NCI-H345 treated with DMSO at 0.1 percent for 48 hours (cell line): ENCODE measurements around the gene THADA.
"Not testable (repeated sequence)": the region's sequence is repeated elsewhere in the genome, so short reads cannot be mapped to it uniquely, and the experiment has no call there.

Experiments used
- DNase-seq: peaks from one replicate; lab custom pipeline; 2025; ENCODE audit not compliant: unreplicated experiment; lab: John Stamatoyannopoulos, UW

Gene THADA

GRCh38 chr2:43284347-43284746 lies 311.5 kb downstream of the THADA start:
- not testable (repeated sequence) for DNase-seq

GRCh38 chr2:43280994-43281393 lies 314.8 kb downstream of the THADA start:
- no peak for DNase-seq

- no peak for DNase-seq
Observed at GRCh38 chr2:43279317-43279840, 316.5 kb downstream of the THADA start.

GRCh38 chr2:43278564-43279220 lies 317.1 kb downstream of the THADA start:
- DNase-seq = no peak

DNA sequence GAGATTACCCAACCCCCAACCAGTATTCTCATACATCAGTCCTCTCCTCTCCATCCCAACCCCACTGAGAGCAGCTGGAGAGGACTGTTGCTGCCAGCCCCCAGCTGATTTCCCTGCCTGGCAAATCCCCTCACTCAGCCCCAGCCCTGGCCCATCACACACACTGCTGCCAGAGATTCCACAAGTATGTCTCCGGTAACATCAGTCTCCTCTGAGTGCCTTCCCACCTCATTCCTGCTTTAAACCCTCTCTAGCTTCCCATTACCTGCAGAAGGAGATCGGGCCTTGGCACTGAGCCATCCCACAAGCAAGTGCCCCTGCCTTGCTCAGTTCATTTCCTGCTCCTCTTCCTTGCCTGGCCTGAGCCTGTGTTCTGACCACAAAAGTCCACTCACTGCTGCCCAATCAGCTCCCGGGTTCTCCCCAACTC lies 318.9 kb downstream of the THADA start:
- DNase-seq = no peak

DNA sequence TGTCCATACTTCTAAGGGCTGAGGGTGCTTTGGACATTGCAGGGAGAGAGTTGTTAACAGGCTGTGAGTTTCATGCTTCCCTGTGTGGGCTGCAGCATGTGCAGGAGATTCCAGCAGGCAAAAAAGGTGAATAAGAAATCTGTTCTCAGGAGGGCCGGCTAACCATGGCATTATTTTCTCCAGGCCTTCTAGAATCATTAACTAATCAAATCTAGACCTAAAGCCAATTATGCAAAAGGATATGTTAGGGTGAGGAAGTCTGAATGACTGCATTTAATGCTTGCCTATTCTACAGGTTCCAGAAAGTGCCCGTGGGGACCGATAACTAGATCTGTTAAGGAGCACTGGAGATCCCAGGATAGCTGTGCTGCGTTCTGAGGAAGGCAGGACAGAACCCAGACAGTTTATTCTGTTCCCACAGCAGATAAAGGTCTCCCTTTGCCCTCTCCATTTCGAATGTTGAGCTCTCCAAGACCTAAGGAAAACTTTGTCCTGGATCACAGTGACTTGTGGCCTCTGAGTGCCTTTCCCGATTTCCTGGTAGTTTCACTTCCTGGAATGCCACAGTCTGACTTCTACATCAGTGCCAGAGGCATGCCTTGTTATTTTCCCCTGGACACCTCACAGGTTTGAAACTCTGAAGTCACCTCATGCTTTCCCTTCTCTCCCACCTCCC lies 319.4 kb downstream of the THADA start:
- no peak for DNase-seq

DNA sequence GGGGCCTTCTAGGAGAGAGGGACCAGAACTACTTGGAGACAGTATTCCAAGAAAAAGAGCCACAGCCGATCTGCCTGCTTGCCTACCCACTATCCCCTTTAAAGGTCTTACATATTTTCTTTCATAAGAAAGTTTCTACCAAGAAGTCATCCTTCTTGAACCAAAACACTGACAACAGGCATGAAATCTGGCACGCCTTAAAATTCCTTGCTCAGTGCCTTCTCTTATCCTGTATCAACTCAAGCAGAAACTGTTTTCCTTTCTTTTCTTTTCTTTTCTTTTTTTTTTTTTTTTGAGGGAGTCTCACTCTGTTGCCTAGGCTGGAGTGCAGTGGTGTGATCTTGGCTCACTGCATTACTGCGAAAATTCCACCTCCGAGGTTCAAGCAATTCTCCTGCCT lies 321.1 kb downstream of the THADA start:
- DNase-seq = no peak

DNA sequence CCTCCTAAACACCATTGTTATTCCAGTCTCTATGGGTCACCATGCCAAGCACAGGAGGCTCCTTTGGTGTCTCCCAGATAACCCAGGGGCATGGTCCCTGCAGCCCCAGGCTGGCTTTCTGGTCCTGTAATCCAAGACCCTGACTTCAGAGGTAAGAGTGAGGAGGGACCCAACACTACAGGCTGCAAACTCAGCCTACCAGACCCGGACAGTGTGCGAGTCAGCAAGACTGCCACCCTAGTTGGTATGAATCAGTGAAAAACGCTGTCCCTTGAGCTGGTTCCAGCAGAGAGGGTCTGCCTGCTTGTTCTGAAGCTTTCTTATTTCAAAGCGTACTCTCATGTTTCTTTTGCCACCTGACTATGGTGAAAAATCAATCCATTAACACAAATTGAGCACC lies 321.8 kb downstream of the THADA start:
- DNase-seq = no peak

DNA sequence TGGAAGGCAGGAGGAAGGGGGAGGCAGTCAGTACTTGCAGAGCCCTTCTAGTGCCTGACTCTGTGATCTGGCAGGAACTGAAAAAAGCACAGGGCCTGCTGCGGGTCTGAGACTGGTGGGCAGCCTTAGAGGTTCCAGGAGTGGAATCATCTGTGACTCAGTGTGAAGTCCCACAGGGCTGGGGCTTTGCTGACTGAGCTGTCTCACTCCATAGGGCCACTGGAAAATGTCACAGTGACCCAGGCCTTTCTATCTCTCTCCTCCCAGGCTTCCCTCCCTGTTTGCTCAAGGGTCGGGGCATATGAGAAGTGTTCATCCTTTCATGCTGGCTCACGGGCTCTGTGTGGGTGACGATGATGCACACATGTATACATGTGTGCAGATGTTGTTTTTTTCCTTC lies 322.3 kb downstream of the THADA start:
- no peak for DNase-seq

DNA sequence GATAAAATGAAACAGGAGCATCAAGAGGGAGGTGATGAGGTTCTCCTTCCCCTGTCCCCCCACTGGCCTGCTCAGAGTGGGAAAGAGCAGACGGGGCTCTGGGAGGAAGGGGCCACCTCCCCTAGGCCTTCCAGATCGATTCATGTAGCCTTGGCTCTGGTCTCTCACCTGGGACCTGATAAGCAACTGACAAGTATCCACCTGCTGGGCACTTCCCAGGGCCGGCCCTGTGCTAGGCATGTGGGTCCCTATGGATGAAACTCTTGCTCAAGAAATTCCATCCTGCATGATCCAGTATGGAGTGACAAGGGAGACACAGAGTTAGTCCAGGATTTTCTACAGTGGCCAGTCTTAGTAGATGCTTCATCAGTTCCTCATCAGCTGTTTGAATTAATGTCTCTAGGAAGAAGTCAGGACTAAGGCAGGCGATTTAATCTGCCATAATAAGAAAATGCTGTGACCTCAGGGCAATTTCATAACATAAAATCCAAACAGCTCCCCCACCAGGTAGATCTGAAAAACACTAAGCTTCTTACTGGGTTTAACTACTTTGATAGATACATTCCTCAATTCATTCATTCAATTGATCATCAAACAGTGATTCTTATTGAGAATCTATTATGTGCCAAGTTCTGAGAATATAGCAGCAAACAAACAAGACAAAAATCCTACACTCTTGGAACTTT lies 324.8 kb downstream of the THADA start:
- DNase-seq = no peak

DNA sequence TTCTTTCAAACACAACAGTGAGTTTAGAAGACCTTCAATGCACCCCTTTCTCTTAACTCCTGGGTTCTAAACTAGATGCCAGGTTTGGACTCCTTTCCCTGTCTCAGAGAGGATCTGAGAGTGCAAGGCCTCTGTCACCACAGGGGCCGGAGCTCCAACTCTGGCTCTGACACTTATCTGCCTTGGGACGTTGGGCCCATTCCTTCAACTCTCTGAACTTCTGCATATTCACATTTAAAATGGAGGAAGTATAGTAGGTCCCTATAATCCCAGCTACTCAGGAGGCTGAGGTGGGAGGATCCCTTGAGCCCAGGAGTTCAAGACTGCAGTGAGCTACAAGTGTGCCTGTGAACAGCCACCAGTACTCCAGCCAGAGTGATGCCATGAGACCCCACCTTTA lies 325.4 kb downstream of the THADA start:
- no peak for DNase-seq

DNA sequence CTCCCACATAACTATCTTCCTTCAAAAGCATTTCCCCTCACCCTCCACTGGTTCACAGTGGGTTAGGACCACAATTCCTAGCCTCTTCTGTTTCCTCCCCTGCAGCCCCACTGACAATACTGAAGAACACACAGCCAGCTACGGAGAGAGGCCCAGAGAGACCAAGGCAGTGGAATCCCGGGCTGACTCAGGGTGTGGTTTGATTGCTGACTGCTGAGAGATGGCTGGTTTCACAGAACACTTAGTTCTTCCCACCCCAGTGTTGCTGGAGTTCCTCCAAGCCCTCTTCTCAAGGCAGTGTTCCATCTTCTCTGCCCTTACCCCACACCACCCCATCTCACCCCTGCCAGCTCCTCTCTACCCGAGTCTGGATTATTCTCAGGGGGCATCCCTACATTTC lies 326.1 kb downstream of the THADA start:
- no peak for DNase-seq

- no peak for DNase-seq
Observed at GRCh38 chr2:43269074-43269572, 326.7 kb downstream of the THADA start.

DNA sequence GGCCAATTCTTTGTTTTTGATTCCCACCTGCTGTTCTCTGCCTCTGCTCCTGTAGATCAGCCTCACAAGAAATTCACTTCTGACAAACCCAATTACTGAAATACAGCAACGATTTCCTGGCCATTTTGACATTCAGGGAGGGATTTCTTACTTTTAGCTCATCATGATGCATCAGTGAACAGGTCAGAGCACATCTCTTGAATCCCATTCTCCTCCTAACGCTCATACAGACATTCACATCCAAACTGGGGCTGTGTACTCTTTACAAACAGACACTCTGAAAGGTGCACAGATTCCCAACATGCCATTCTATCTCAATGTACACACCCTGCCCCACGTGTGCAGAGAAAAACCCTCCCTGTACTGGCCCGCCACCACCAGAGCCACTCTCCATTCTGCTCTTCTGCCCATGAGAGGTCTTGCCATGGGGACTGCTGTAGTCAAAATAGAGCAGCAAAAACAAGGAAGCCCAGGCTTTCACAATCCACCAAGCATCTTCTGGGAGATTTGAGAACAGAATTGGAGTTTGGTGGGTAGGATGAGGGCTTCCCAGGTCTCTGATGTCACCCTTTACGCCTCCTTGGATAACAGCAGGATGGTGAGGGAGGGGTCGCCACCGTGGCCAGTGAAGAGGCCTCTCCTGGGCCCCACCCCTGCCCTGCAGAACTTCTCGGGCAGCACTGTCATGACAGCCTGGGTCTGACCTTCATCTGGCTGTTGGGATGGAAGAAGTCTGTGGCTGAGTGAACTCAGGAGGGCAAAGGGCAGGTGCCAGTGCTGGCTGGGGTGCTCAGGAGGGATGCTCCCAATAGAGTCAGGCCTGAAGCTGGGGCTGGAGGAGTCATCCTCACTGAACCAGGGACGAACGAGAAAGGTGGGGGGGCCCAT lies 327.5 kb downstream of the THADA start:
- DNase-seq = no peak

DNA sequence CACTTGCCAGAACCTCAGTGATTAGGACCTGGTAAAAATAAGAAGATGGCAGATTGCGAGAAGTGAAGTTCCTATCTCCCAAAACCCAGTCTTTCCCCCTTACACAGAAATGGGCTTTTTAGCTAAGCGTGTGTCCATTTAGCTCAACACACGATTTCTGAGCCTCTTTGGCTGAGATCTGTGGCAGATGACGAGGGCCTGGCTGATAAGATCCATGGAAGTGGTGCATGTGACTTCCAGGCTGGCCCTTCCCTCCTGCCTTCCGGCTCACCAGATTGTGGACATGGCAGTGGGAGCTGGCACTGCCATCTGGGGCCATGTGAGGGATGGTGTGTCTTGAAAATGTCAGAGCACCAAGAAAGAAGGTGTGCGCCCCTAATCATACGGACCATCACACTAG lies 328.5 kb downstream of the THADA start:
- no peak for DNase-seq

GRCh38 chr2:43266711-43267111 lies 329.1 kb downstream of the THADA start:
- no peak for DNase-seq

GRCh38 chr2:43265421-43265820 lies 330.4 kb downstream of the THADA start:
- no peak for DNase-seq

- DNase-seq = no peak
Observed at GRCh38 chr2:43265001-43265400, 330.8 kb downstream of the THADA start.

DNA sequence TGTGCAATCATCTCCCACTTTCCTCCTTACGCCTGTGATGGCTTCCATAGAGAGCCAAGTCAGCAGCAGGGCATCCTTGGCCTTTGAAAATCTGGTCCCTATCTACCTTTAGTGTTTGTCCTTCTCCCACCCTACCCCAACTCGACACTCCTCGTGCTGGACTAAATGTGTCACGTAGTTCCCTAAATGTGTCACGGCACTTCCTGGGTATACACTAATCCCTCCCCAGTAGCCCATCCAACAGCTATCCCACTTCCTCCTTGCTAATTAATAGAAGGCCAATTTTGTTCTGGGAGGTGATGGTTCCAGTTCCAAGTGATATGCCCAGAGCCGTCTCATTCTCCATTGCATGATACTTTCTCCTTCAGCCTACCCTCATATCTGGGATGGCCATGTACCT lies 332.9 kb downstream of the THADA start:
- DNase-seq = no peak

GRCh38 chr2:43262239-43262638 lies 333.6 kb downstream of the THADA start:
- DNase-seq = no peak

- no peak for DNase-seq
Observed at GRCh38 chr2:43259512-43259911, 336.3 kb downstream of the THADA start.
